ENCODE measurements around the gene GHRH. TPM values are rescaled to one million over a fixed set of nuclear protein-coding genes. Genes with fewer than 3 reads are reported as not detected.

Gene GHRH, protein sequence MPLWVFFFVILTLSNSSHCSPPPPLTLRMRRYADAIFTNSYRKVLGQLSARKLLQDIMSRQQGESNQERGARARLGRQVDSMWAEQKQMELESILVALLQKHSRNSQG
- not detected in 2 replicates for total RNA-seq
- long read RNA-seq: 0 reads

DNA sequence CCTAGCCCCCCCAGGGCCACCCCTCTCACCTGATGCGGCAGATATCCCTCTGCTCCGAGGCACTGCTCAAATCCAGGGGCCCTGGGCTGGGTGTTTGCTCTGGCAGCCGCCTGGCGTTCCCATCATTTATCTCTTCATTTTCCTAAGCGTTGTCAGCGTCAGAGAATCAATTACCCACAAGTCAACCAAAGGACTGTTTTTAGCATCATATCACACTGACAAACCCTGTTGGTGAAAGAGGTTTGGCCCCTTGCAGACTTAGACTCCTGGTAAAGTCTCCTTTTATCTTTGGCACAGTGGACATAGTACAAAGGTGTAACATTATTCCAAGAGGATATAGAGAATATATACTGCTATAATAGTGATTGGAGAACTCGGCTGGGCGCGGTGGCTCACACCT lies at the start of gene GHRH:
Gene GHRH (minus strand): TSS at position 101 of the 400 bp plus-strand sequence. CDS start 4,925 bp downstream, outside the sequence.
- TF ChIP-seq, protein P1, sequence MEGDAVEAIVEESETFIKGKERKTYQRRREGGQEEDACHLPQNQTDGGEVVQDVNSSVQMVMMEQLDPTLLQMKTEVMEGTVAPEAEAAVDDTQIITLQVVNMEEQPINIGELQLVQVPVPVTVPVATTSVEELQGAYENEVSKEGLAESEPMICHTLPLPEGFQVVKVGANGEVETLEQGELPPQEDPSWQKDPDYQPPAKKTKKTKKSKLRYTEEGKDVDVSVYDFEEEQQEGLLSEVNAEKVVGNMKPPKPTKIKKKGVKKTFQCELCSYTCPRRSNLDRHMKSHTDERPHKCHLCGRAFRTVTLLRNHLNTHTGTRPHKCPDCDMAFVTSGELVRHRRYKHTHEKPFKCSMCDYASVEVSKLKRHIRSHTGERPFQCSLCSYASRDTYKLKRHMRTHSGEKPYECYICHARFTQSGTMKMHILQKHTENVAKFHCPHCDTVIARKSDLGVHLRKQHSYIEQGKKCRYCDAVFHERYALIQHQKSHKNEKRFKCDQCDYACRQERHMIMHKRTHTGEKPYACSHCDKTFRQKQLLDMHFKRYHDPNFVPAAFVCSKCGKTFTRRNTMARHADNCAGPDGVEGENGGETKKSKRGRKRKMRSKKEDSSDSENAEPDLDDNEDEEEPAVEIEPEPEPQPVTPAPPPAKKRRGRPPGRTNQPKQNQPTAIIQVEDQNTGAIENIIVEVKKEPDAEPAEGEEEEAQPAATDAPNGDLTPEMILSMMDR (conservative IDR thresholded peaks at IDR 0.05): no peak
- Mint-ChIP-seq H3K4me1 (peaks cover 39% of the 10 kb centered on the region), H3K27me3 (ENCODE audit: low read depth) (no peaks in the 10 kb centered on the region), H3K9me3 (no peaks in the 10 kb centered on the region), H3K27ac (ENCODE audit: unreplicated experiment) (peak within 1 kb of the TSS; percentile 32), H3K36me3 (ENCODE audit: low read depth) (no peaks in the 10 kb centered on the region), H3K4me3 (peak within 1 kb of the TSS; percentile 35)
- DNase-seq (ENCODE audit: low read depth, low spot score): no peak

DNA sequence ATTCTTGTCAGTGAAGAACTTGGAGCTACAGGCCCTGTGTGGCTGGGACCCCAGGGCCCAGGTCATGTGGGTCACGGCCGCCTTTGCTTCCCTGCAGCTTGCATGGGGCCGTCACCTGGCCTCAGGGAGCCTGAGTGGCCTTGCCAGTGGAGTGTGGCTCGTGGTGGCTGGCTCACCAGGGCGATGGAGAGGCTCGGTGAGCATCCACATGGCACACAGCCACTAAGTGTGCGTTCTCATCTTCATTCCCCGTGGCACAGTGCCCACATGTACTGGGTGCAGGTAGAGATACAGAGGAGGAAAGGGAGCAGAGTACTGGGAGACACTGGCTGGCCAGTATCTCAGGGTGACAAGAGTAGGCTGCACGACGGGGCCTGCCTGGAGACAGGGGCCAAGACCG lies 49.3 kb upstream of the GHRH start:
- Mint-ChIP-seq H3K27ac (ENCODE audit: unreplicated experiment) (peak overlapping the region; percentile 89), H3K9me3 (no peaks in the 10 kb centered on the region), H3K4me3 (no peak overlapping the region), H3K27me3 (ENCODE audit: low read depth) (no peaks in the 10 kb centered on the region), H3K36me3 (ENCODE audit: low read depth) (peaks cover 3% of the 10 kb centered on the region), H3K4me1 (peaks cover 45% of the 10 kb centered on the region)
- TF ChIP-seq, protein P1 (conservative IDR thresholded peaks at IDR 0.05): no peak
- no peak for DNase-seq (ENCODE audit: low read depth, low spot score)

DNA sequence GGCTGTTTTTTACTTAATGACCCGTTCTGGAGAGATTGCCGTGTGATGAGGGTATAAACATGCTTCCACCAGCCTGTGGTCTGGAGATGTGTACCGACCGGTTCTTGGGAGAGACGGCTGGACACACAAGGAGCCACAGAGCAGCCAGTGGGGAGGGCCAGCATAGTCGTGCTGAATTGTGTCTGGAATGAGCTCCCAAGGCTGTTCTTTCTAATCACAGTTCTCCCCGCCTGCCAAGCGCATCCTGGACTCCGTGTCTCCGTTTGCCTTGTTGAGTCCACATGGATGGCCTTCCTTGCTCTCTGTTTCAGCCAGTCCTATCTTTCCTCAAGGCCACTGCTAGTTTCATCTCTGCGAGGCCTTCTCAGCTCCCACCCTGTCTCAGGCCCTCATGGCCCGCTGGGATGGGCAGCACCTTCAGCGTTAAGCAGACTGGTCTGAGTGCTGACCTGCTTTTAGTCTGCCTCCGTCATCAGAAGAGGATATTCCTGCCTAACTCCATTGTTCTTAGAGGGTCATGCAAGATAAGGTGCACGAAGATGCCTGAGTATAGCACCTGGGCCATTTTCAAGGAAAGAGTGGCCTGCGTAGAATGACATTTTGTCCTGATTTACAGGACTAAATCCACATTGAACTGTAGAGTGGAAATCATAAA lies 48.4 kb upstream of the GHRH start:
- TF ChIP-seq, protein P1 (conservative IDR thresholded peaks at IDR 0.05): no peak
- Mint-ChIP-seq H3K9me3 (no peaks in the 10 kb centered on the region), H3K4me1 (peaks cover 47% of the 10 kb centered on the region), H3K27me3 (ENCODE audit: low read depth) (no peaks in the 10 kb centered on the region), H3K27ac (ENCODE audit: unreplicated experiment) (peak overlapping the region; percentile 57), H3K4me3 (no peak overlapping the region), H3K36me3 (ENCODE audit: low read depth) (peaks cover 3% of the 10 kb centered on the region)
- no peak for DNase-seq (ENCODE audit: low read depth, low spot score)

DNA sequence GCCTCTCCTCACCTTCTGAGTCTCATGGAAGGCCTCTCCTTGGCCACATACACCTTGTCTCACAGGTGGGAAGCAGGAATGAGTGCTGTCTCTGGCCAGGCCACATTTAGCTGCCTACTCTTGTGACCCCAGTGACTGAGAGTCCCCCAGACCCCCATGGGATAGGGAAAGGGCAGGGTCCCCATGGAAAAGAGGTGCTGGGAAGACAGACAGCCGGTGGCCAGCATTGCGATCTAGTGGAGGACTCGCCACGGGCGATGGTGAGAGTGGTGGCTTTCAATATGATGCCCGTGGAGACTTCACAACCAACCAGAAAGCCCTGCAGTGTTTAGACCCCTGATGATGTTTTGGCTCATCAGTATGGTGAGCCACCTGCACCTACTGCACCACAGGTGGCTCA lies 47.7 kb upstream of the GHRH start:
- Mint-ChIP-seq H3K9me3 (no peaks in the 10 kb centered on the region), H3K4me3 (no peak overlapping the region), H3K27ac (ENCODE audit: unreplicated experiment) (peak overlapping the region; percentile 27), H3K4me1 (peaks cover 39% of the 10 kb centered on the region), H3K27me3 (ENCODE audit: low read depth) (no peaks in the 10 kb centered on the region), H3K36me3 (ENCODE audit: low read depth) (peaks cover 3% of the 10 kb centered on the region)
- no peak for DNase-seq (ENCODE audit: low read depth, low spot score)
- TF ChIP-seq, protein P1 (conservative IDR thresholded peaks at IDR 0.05): no peak

DNA sequence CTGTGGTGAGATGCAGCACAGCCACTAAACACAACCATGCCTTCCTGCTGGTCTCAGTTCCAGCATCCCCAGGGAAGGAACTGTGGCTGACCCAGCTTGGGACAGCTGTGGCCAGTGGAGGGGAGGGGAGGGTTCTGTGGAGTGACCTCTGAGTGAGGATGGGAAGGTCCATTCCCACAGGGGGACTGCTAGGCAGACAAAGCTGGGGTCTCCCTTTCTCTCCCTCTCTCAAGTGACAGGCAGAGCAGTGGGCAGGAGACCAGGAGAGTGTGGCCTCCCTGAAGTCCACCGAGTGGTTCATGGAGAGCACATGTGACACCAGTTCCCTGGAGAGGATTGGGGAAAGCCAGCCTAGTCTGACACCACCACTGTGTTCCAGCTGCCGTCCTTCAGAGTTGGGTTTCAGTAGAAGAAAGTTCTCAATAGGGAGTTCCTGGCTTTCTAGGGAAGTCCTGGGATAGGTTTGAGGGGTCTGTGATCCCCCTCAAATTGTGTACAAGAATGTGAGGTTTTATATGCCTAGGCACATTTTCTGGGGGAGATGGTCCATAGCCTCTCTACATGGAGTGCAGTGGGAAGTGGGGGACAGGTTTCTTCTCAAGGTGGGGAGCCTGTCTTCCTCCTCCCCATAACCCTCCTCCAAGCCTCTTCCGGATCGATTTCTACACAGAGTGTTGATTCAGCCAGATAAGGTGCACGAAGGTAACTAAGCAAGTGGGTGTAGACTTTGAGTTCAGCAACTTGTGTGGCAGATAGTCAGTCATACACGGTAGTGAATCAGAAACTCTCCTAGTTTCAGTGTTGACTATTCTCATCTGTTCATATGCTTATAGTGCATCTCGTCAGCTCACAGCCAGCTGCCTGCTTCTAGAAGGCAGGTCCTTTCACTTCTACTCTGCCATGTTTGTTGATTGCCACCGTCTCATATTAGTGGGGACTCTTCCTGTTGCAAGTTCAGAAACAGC lies 46.8 kb upstream of the GHRH start:
- peaks cover 5% of the 10 kb centered on the region for H3K36me3 Mint-ChIP-seq (ENCODE audit: low read depth)
- H3K4me3 Mint-ChIP-seq: no peak overlapping the region
- TF ChIP-seq, protein P1 (conservative IDR thresholded peaks at IDR 0.05): no peak
- no peak overlapping the region for H3K27ac Mint-ChIP-seq (ENCODE audit: unreplicated experiment)
- DNase-seq (ENCODE audit: low read depth, low spot score): no peak
- no peaks in the 10 kb centered on the region for H3K9me3 Mint-ChIP-seq
- peaks cover 30% of the 10 kb centered on the region for H3K4me1 Mint-ChIP-seq
- no peaks in the 10 kb centered on the region for H3K27me3 Mint-ChIP-seq (ENCODE audit: low read depth)

Measured in neural crest cell (in vitro differentiated cells).